H1 (cell line): ENCODE results near the gene RCHY1. TPM values are rescaled to one million over a fixed set of nuclear protein-coding genes. Genes with fewer than 3 reads are reported as not detected.
"Not testable (repeated sequence)": the region's sequence is repeated elsewhere in the genome, so short reads cannot be mapped to it uniquely, and the experiment has no call there.

Experiments
- CTCF ChIA-PET: fragments of 300-600 bp; sonication (Branson Sonifier 250); formaldehyde crosslinking; loops from one replicate; lab custom pipeline; 2021; ENCODE audit not compliant: partially characterized antibody; lab: Charles Lee
- POLR2A ChIA-PET: fragments of 300-600 bp; sonication (Branson Sonifier 250); formaldehyde crosslinking; loops from one replicate; lab custom pipeline; 2021; ENCODE audit warnings: inconsistent platforms; ENCODE audit not compliant: partially characterized antibody; lab: Charles Lee
- DNase-seq, 2 experiments: peaks; one replicate each; pipeline versions ENCODE4 v3.0.0 to v3.0.0-alpha.2; 2010 to 2022; ENCODE audit warnings: low spot score in 2 of 2, low read depth in 1 of 2, mixed read lengths in 1 of 2
- FAIRE-seq: peaks from 2 replicates; lab custom pipeline; 2011; peaks lifted over from hg19 to GRCh38; lab: Jason Lieb, UNC
- H2AFZ ChIP-seq: 2 replicates; pipeline ENCODE4 v1.8.1; 2012; ENCODE audit warnings: low read length, inconsistent platforms
- H2AK5ac ChIP-seq: 2 replicates; pipeline ENCODE4 v1.6.1; 2013; ENCODE audit warnings: low read depth, low read length
- H2BK120ac ChIP-seq: replicated peaks from 2 replicates; pipeline ENCODE3; 2013; ENCODE audit warnings: low read depth, low read length, inconsistent platforms
- H2BK12ac ChIP-seq: 2 replicates; pipeline ENCODE4 v1.6.1; 2013; ENCODE audit warnings: low read depth, low read length
- H2BK15ac ChIP-seq: 2 replicates; pipeline ENCODE4 v1.6.1; 2013; ENCODE audit warnings: low read length
- H2BK20ac ChIP-seq: 2 replicates; pipeline ENCODE4 v1.6.1; 2013; ENCODE audit warnings: low read length
- H2BK5ac ChIP-seq: 2 replicates; pipeline ENCODE4 v1.6.1; 2013; ENCODE audit warnings: low read depth, low read length
- H3K14ac ChIP-seq: 2 replicates; pipeline ENCODE4 v1.6.1; 2013; ENCODE audit warnings: inconsistent platforms; ENCODE audit not compliant: insufficient read length
- H3K18ac ChIP-seq: 2 replicates; pipeline ENCODE4 v1.6.1; 2013; ENCODE audit warnings: low read length; ENCODE audit errors: extremely low read depth
- H3K23ac ChIP-seq: 2 replicates; pipeline ENCODE4 v1.6.1; 2013; ENCODE audit warnings: inconsistent platforms; ENCODE audit not compliant: insufficient read length
- H3K23me2 ChIP-seq: 2 replicates; pipeline ENCODE4 v1.6.1; 2013; ENCODE audit warnings: low read depth, low read length
- H3K27ac ChIP-seq: 2 replicates; pipeline ENCODE4 v1.6.1; 2011; ENCODE audit warnings: low read depth, low read length, inconsistent platforms
- H3K27me3 ChIP-seq, 4 experiments: replicated peaks in 1 of 4; 1 replicate in 1 of 4; 2 replicates in 3 of 4; pipeline versions ENCODE4 v1.6.1 to v1.8.1; 2011 to 2013; ENCODE audit warnings: low read length in 3 of 4, mild to moderate bottlenecking in 3 of 4, inconsistent platforms in 2 of 4, mixed read lengths in 2 of 4, moderate library complexity in 1 of 4; ENCODE audit not compliant: control insufficient read depth in 3 of 4, insufficient read depth in 3 of 4; ENCODE audit errors: extremely low read depth in 1 of 4
- H3K36me3 ChIP-seq, 4 experiments: 2 replicates each; pipeline versions ENCODE4 v1.6.1 to v1.8.1; 2011 to 2013; ENCODE audit warnings: mild to moderate bottlenecking in 4 of 4, low read length in 3 of 4, moderate library complexity in 2 of 4, control low read depth in 1 of 4, inconsistent platforms in 1 of 4; ENCODE audit not compliant: insufficient read depth in 4 of 4, control insufficient read depth in 2 of 4
- H3K4ac ChIP-seq: replicated peaks from 2 replicates; pipeline ENCODE3; 2013; ENCODE audit warnings: low read length, low read depth, mixed read lengths, inconsistent platforms; ENCODE audit not compliant: insufficient read length
- H3K4me1 ChIP-seq, 4 experiments: replicated peaks in 1 of 4; 1 replicate in 1 of 4; 2 replicates in 3 of 4; pipeline versions ENCODE4 v1.6.1 to v1.8.1; 2011 to 2013; ENCODE audit warnings: low read length in 3 of 4, inconsistent platforms in 2 of 4, mixed read lengths in 1 of 4; ENCODE audit not compliant: insufficient read depth in 4 of 4, control insufficient read depth in 3 of 4
- H3K4me2 ChIP-seq, 2 experiments: 2 replicates each; pipeline versions ENCODE4 v1.6.1 to v1.8.1; 2011 to 2013; ENCODE audit warnings: low read depth in 2 of 2, low read length in 2 of 2, control low read depth in 1 of 2, inconsistent platforms in 1 of 2, mild to moderate bottlenecking in 1 of 2; ENCODE audit not compliant: insufficient read depth in 1 of 2
- H3K4me3 ChIP-seq, 4 experiments: fragments of 200-600, 300-600 bp in 1 of 4; sonication (generic), shearing (Covaris generic), sonication (Bioruptor Twin) in 1 of 4; 2 replicates each; pipeline versions ENCODE4 v1.5.1 to v1.8.1; 2011 to 2016; ENCODE audit warnings: low read length in 4 of 4, low read depth in 3 of 4, control low read depth in 2 of 4, inconsistent platforms in 2 of 4, mild to moderate bottlenecking in 2 of 4, mixed read lengths in 1 of 4, moderate library complexity in 1 of 4; ENCODE audit not compliant: insufficient read depth in 2 of 4; ENCODE audit errors: extremely low read depth in 1 of 4
- H3K56ac ChIP-seq: replicated peaks from 2 replicates; pipeline ENCODE3; 2013; ENCODE audit warnings: low read depth, mild to moderate bottlenecking, mixed read lengths, low read length, inconsistent platforms; ENCODE audit not compliant: insufficient read length
- H3K79me1 ChIP-seq: 2 replicates; pipeline ENCODE4 v1.6.1; 2013; ENCODE audit warnings: low read depth, low read length, control low read depth
- H3K79me2 ChIP-seq, 2 experiments: 2 replicates each; pipeline versions ENCODE4 v1.6.1 to v1.8.1; 2012 to 2013; ENCODE audit warnings: low read length in 2 of 2, mild to moderate bottlenecking in 2 of 2, inconsistent platforms in 1 of 2; ENCODE audit not compliant: insufficient read depth in 2 of 2, control insufficient read depth in 1 of 2
- H3K9ac ChIP-seq, 4 experiments: replicated peaks in 1 of 4; 1 replicate in 1 of 4; 2 replicates in 3 of 4; pipeline versions ENCODE4 v1.6.1 to v1.8.1; 2011 to 2013; ENCODE audit warnings: low read depth in 3 of 4, low read length in 3 of 4, control low read depth in 2 of 4, mild to moderate bottlenecking in 2 of 4, moderate library complexity in 2 of 4, inconsistent platforms in 1 of 4; ENCODE audit errors: extremely low read depth in 1 of 4
- H3K9me3 ChIP-seq, 2 experiments: 2 replicates each; pipeline versions ENCODE4 v1.6.1 to v1.8.1; 2012 to 2013; ENCODE audit warnings: mild to moderate bottlenecking in 2 of 2, moderate library complexity in 2 of 2, control low read depth in 1 of 2, inconsistent platforms in 1 of 2, low read depth in 1 of 2, low read length in 1 of 2, mixed read lengths in 1 of 2; ENCODE audit not compliant: insufficient read depth in 2 of 2
- H4K20me1 ChIP-seq, 2 experiments: replicated peaks in 1 of 2; 2 replicates each; pipeline versions ENCODE3 to v1.8.1; 2011 to 2013; ENCODE audit warnings: inconsistent platforms in 2 of 2, low read length in 2 of 2, mild to moderate bottlenecking in 1 of 2; ENCODE audit not compliant: insufficient read depth in 2 of 2, control insufficient read depth in 1 of 2
- H4K5ac ChIP-seq: 2 replicates; pipeline ENCODE4 v1.6.1; 2013; ENCODE audit warnings: low read length, low read depth, mixed read lengths, inconsistent platforms; ENCODE audit not compliant: insufficient read length
- H4K8ac ChIP-seq: 2 replicates; pipeline ENCODE4 v1.8.0; 2013; ENCODE audit warnings: mild to moderate bottlenecking, moderate library complexity, low read length, inconsistent platforms; ENCODE audit not compliant: insufficient read depth; ENCODE audit errors: extremely low read depth
- H4K91ac ChIP-seq: replicated peaks from 2 replicates; pipeline ENCODE3; 2013; ENCODE audit warnings: low read length, mixed read lengths, inconsistent platforms; ENCODE audit not compliant: insufficient read length
- WGBS, 2 experiments: shearing (Covaris generic) in 1 of 2; methylation state at CpG; one replicate each; pipeline versions ENCODE4 v1.1.6 to v1.1.7; 2013 to 2015; ENCODE audit warnings: low lambda C conversion rate in 2 of 2, mixed read lengths in 2 of 2, inconsistent platforms in 1 of 2, low coverage in 1 of 2, missing lambda C conversion rate in 1 of 2; ENCODE audit not compliant: insufficient replicate concordance in 2 of 2, insufficient coverage in 1 of 2, insufficient read length in 1 of 2; ENCODE audit errors: extremely low coverage in 1 of 2, missing lambda C conversion rate in 1 of 2; 5-methylcytosine and 5-hydroxymethylcytosine counted together
- polyA plus RNA-seq, 7 experiments: library from polyadenylated mRNA; depleted of rRNA in 3 of 7; stranded (reverse) in 5 of 7; unstranded in 2 of 7; fragments of >200 nt in 5 of 7; fragments of 200-250 nt in 2 of 7; gene quantifications; 1 replicate in 5 of 7; 2 replicates in 1 of 7; 4 replicates in 1 of 7; pipeline versions ENCODE4 v1.2.1 to v1.2.3, GENCODE V29; 2011 to 2013; ENCODE audit warnings: missing spikeins in 2 of 7, mixed read lengths in 2 of 7
- total RNA-seq: library from RNA; stranded (reverse); fragmentation: NEBNext Ultra II Directional; extraction: Animal tissue kit (Norgen Biotek cat#: 25700); gene quantifications from 2 replicates; pipeline ENCODE4 v1.2.1, GENCODE V29; 2021

RCHY1 gene
- total and polyA plus RNA-seq, 2 of the 8 experiments (the other 6 are each of a cell fraction or from before 2014, with no cell fraction given), result 30.3 to 44.0 TPM

- H2BK5ac ChIP-seq, H3K79me1 ChIP-seq, H3K56ac ChIP-seq, H3K4me2 ChIP-seq, H3K9ac ChIP-seq, H3K18ac ChIP-seq, H4K8ac ChIP-seq, H3K23ac ChIP-seq, H3K14ac ChIP-seq, H2AK5ac ChIP-seq, H3K9me3 ChIP-seq, H2BK120ac ChIP-seq, H2BK15ac ChIP-seq, H4K5ac ChIP-seq, H2BK12ac ChIP-seq, H2AFZ ChIP-seq, H3K4me3 ChIP-seq, H4K20me1 ChIP-seq, H3K27ac ChIP-seq, H3K27me3 ChIP-seq, H4K91ac ChIP-seq, DNase-seq, H3K4ac ChIP-seq, H3K4me1 ChIP-seq, FAIRE-seq, H2BK20ac ChIP-seq, CTCF ChIA-PET, H3K23me2 ChIP-seq: not testable (repeated sequence)
- POLR2A ChIA-PET, result interaction anchor here (0.5 kb wide), 1 partner anchor 171 kb away, joined by 3 read pairs; no protein-coding TSS in a partner anchor
- WGBS, 2 experiments, result 80% methylated on average over 4 of the region's 7 CpGs; no CpG with 5 or more reads in 1 of the 2 experiments
- Histone ChIP-seq H3K36me3 (peaks cover 0 to 41% (median 11%) of the 10 kb centered on the region in 4 experiments; a peak in 7 of 8 replicates), H3K79me2 (0 out of 4 replicates have a peak, but pooled peaks cover 0 to 11% of the 10 kb centered on the region in 2 experiments)
Measured at GRCh38 chr4:75519452-75519851, 5.2 kb upstream of the RCHY1 start.
